ENCODE results near the gene ARHGEF28.

ARHGEF28 gene

DNA sequence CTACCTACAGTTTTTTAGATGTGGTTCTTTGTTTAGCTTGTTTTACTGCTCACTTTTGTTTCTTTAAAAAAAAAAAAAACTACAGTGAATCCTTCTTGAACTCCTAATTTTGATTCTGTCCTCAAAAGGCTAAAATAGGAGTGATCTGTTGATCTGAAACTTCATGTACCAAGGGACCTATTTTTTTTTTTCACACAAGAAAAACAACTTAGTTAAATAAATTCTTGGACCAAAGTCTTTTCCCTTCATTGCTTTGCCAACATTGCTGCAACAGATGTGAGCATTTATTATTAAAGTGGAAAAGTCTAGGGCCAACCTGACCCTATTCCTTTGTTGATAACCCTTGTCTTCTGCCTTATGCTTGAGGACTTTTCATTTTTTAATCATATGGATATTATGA lies 236.8 kb downstream of the ARHGEF28 start:
- no peak for DNase-seq

DNA sequence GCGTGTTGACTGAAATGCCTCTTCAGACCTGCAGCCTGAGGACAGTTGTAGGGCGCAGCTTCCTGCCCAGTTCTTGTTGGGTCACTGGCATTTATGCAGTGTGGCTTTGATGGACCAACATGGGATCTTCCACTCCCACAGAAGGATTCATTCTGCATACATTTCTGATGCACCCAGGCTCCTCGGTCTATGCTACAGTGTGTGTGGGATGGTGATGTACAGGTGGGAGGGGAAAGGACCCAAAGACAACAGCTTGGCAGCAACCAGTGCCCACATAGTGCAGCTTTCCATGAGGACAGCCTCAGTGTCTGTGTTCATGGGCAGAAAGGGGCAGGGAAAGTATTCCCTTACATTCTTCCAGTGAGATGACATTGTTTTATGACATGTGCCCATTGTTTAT lies 237.9 kb downstream of the ARHGEF28 start:
- no peak for DNase-seq

DNA sequence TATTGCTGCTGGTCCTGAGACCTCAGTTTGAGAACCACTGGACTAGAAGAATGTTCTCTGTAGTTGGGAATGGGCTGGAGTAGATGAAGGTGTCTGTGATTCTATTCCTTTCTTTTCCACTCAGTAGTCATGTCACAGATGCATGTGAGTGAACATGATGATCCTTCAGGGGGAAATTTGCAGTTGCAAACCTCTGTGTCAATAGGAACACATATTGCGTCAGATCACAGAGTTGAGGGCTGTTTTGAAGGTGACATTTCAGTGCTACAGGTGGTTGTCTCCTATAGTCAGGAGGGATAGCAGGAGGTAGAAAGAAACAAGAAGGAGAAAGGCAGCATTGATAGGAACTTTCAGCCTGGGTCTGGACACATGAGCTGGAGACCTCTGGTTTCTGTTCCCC lies 239.3 kb downstream of the ARHGEF28 start:
- DNase-seq = no peak

DNA sequence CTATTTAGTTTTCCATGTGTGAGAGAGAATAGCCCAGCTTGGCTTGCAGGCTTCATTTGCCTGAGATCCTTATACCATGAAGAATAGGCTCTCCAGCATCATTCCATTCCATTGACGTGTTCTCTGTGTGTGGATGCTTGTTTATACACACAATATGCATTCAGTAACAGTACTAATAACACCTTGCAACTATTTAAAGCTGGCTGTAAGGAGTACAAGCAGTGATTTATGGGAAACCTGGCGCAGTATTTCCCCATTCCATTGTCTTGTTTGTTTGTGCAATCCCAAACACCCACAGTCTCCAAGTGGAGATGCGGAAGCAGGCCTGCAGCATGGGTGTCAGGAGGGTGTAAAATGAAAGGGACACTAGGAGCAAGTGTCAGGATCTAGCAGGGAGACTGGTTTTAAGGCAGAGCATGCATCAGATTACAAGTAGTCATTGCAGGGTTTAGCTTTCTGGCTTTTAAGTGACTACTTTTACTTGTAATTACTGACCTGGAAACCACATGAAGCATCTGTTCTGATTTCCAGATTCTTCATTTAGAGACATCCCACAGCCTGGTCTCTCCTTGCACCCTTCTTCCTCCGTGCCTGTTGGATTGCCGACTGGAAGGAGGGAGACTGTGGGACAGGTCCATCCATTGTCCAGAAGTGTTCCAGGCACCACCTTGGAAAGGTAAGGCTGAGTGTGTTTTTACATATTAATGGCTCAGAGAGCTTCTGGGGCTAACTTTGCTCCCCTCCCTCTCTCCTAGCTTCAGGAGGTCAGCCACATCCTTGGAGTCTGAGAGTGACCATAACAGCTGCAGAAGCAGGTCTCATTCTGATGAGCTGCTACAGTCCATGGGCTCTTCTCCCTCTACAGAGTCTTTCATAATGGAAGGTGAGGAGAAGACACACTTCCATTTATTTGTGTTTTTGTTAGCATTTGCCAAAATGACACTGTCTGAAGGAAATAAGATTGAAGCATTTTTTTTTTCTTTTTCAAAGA lies 241.6 kb downstream of the ARHGEF28 start:
- no peak for DNase-seq

DNA sequence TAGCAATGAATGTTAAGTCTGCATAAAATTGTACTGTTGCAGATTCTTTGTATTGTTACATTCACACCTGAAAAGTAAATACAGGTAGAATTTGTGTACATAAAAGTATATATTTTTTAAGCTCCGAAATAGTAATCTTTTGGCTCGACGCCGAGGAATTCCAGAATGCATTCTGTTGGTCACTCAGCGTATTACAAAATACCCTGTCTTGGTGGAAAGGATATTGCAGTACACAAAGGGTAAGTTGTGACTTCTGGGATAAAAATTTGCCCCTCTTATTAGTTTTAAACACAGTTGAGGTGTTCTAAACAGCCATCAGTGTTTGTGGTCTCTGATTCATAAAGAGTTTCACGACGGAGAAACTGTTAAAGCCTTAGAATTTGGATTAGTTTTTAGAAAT lies 257.6 kb downstream of the ARHGEF28 start:
- no peak for DNase-seq

DNA sequence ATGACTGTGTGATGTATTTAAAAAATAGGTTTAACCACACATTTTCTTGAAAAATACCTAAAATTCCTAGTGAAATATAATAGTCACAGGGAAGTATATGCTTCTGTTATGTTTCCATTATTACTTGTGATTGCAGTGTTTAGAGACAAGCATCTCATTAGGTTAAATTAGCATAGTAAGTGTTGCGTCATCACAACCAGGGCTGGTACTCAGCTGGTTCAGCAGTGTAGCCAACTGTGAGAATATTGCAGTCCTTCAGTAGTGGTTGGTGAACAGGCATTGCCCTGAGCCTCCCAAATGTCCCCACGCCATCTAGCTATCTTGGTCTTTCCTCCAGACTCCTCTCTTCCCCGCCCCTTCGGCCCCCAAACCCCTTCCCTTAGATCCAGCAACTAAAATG lies 261.7 kb downstream of the ARHGEF28 start:
- no peak for DNase-seq

DNA sequence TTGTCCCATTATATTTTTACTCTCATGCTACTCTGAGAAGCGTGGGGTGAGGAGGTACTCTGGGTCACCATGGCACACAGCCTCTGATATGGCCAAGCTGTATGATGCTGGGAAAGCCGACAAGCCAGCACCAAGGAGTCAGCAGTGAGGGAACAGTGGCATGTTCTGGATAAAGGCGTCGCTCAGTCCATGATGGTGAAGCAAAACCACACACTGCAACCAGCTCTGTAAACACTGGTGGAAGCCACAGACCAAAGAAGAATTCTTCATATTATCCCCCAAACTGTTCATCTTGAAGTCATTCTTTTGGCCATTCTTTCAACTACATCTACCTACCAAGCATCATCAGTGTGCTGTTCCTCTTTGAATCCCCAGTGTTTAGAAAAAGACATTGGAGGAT lies 264.6 kb downstream of the ARHGEF28 start:
- DNase-seq = no peak

DNA sequence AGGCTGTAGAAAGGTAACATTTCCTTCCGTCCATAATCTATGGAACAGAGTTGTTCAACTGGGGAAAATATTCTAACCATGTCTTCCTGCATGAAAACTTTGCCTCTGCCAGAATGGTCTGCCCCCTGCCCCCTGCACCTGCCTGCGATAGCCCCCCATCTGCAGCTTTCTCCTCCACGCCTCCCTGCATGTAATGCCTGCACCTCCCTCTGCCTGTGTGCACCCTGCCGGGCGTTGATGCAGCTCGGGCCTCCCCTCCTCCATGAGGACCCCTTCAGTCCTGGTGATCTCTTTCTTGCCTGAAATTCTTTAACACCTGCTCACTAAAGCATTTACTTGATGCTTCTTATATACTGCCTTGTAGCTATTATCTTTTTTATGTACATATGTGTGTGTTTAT lies 266.2 kb downstream of the ARHGEF28 start:
- no peak for DNase-seq

DNA sequence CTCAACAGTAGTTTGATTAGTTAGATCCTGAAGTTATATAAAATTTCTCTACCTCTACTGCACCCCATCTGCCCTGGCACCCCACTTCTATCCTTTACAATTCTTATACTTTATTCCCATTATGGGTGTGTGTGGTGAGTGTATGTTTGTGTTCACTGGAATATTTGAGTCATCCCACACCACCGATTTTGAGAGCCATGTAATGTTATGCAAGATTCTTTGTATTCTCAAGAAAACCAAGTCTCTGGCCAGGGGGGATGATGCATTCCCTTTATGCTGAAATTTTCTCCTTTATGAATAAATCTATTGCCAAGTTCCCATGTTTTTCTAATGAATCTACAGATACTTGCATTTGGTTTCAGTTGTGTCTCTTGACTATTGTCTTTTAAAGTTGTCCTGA lies 266.8 kb downstream of the ARHGEF28 start:
- no peak for DNase-seq

DNA sequence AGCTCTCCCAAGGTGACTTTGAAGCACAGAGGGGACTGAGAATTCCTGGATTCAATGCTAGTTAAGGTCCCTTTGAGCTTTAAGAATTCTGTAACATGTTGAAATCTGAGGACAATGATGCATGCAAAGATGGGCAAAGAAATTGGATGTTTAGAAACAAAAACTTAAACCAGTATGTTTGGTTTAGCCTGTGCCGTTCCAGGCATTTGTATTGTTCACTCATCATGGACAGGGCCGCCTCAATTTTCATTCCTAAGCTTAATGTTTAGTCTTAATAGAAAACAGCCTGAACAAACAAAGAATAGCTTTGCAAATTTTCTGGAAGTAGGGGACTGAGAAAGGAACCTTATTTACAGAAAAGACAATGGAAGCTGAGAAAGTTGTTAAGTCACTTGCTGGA lies 267.8 kb downstream of the ARHGEF28 start:
- no peak for DNase-seq

DNA sequence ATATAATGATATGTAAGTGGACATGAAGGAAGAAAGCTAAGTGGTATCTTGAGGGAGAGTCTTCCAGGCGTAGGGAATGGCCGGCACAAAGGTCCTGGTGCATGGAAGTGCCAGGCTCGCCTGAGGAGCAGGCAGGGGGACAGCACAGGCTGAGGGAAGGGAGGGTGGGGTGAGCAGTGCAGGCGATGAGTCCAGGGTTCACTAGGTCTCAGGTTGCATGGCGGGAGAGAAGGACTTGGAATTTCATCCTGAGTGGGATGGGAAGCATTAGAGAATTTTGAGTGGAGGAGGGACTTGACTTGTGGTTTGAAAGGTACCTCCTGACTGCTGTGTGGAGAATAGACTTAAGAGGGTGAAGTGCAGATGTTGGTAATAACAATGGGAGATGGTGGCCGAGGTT lies 268.9 kb downstream of the ARHGEF28 start:
- no peak for DNase-seq

DNA sequence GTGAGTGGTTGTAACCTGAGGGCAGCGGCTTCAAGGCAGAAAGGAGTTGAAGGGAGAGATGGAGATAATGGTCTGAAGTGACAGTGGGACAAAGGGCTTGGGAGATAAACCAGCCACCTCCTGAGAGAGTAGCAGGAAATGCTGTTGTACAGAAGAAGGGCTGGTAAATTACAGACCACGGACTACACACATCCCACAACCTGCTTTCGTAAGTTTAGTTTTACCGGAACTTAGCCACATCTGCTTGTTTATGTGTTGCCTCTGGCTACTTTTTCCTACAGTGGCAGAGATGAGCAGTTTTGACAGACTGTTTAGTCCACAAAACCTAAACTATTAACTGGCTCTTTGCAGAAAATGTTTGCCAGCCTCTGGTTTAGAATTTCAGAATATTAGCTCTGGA lies 269.5 kb downstream of the ARHGEF28 start:
- DNase-seq = no peak

DNA sequence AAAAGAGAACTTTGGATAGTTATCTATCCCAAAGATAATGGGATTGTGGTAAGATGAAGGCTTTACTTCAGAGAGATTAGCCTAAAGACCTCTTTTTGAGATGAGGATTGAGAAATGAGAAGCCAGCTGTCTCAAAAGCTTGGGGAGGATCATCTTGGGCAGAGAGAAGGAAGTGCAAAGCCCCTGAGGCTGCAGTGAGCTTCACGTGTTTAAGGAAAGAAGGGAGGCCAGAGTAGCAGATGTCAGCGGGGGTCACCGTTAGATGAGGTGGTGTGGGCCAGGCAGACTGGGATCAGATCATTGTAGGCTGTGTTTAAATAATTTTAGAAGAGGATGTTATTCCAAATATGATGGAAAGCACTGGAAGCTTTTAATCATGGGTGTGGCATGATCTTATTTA lies 270.1 kb downstream of the ARHGEF28 start:
- DNase-seq = no peak

DNA sequence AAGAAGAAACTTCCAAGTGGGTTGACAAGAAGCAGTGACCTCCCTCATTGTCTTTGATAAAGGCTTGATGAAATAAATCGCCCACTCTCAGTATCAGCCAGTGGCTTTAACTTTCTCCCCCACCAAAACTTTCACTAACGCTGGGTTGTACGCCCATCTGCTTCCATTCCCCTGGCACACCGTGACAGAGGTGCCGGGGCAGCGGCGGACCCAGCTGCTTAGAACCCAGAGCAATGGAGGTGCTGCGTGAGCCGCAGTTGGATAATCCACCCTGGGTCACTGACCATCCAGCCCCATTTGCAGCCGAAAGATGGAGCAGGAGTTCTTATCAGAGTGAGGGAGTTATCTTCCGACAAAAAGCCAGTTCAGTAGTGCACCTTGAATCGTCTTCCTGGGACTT lies 270.7 kb downstream of the ARHGEF28 start:
- no peak for DNase-seq

DNA sequence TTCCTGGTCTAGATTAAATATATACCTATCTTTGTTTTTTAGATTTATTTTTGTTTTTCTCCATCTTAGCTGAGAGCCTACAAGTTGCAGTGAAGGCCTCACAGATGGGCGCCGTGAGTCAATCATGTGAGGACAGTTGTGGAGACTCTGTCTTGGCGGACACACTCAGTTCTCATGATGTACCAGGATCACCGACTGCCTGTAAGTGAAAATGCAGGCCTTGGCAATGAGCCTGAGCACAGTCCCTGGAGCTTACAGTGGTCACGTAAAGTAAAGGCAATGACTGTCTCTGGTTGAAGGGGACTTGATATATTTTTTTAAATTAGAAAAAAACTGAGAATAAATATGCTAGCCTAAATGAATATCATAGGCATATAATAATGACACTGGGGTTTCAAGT lies 271.9 kb downstream of the ARHGEF28 start:
- peak; percentile 51 for DNase-seq

DNA sequence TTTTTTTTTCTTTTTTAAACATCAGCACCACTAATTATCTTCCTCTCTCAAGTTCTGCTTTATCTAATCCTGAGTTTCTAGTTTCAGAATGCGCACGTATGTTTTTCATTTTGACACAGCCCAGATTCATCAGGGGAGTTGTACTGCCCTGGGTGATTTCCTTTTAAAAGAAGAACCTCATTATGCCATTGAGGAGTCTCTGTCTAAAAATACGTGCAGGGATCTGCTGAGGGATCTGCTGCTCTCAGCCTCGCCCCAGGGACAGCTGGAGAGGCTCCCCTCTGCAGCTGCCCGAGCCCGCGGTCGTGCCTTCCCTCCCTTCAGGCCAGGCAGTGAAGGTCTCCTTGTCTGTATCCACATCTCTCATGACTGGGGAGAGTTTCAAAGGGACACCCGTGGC lies 273.1 kb downstream of the ARHGEF28 start:
- peak; percentile 41 for DNase-seq

DNA sequence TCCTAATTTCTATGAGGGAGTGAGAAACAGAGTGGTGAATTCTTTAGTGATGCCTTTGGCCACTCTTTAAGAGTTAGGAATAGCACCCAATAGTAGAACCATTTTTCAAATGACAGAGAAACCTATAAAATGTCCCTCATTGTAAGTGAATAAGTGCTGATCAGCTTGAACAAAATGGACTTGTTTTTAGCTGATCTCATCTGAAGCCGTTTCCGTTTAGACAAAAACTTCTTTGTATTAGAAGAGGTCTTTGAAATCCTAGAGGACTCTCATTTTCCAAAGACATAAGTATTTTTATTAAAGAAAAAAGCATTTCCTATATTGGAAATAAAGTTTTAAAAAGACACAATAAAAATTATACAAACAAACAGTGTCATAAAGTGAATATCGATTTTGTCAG lies 273.9 kb downstream of the ARHGEF28 start:
- no peak for DNase-seq

DNA sequence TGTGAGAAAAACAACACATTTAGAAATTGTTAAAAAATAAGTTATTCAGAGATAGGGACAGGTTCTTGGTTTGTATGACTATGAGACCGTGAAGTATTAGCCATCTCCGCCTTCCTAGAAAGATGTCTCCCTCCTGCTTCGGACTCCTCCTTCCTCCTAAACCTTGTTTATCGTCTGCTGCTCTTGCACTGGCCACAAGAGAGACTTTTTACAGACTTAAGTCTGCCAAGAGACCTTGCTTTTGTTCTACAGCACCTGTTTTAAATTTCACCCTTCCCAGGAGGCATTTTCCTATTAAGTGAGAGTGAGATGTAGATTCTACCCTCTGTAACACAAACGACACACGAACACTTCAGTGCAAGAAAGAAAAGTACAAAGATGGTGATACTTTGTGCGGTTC lies 274.6 kb downstream of the ARHGEF28 start:
- no peak for DNase-seq

DNA sequence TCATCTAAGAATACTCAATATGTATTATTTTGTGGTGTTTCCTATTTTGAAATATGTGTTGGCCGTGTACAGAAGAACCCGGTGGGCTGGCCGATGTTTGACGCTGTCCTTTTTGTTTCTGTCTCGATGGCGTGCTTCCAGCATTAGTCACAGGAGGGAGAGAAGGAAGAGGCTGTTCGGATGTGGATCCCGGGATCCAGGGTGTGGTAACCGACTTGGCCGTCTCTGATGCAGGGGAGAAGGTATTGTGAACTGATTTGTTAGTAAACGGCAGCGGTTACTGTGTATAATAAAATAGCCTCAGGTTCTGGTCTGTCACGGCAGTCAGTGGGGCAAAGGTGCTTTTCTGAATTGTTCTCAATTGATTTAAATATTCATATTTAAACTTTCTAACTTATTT lies 275.0 kb downstream of the ARHGEF28 start:
- peak; percentile 54 for DNase-seq

DNA sequence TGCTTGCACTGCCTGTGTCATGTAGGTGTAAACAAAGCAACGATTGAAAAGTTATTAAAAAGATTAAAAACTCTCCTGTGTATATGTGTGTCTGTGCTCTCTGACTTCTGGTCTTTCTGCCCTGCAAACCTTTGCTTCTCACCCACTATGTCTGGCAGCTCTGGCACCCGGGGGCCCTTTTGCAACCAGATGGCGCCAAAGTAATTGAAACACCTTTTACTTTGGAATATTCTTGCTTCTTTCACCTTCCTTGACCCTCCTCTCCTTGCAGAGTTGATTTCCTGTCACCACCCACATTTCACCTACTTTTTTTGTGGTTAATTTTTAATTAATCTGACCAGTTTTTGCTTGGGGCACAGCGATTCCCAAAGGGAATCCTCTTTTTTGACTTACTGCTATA lies 275.5 kb downstream of the ARHGEF28 start:
- no peak for DNase-seq

DNA sequence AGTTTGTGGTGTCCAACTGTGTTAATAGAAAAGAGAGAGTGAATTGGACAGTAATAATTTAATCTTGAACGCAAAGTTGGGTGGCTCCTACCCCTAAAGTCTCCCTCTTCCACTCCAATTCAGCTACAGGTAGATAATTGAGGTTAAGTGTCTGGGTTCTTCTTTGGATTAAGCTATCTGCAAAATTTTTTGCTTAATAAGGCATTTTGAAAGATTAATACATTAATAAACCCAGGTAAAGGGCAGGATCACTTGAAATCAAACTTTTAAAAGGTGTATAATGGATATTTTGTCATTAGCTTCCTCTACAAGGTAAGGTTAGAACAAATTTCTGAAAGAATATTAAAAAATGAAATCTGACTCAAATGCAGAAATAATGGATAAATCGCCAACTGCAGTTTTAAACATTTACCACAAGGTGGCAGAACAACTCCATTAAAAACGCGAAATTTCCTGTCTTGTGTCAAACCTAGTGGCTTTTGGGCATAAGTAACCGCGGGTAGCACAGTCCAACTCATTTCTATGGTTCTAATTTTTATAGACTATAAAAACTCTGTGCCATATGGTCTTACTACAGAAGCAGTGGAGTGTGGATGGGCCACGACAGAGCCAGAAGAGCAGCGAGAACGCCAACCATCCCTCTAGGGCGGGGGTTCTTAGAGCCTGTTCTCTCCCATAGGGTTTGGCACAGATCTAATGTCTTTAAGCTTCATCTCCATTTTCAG lies 276.5 kb downstream of the ARHGEF28 start:
- peak; percentile 62 for DNase-seq

DNA sequence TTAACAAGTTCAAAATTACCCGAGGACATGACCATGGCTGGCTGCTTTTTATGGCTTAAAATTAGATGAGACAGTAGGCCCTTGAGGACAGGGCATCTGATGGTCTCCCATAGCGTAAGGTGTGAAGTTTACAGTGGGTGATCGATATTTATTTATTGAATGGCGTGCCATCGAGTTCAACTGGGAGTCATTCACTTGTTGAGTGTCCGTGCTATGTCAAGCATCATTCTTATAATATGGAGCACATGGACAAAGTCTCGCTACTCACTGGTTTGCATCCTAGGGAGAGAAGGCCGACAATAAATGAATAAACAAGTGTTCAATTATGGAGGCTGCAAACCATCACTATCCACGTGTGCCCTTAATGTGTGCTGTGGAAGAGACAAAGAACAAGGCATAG lies 277.2 kb downstream of the ARHGEF28 start:
- no peak for DNase-seq

DNA sequence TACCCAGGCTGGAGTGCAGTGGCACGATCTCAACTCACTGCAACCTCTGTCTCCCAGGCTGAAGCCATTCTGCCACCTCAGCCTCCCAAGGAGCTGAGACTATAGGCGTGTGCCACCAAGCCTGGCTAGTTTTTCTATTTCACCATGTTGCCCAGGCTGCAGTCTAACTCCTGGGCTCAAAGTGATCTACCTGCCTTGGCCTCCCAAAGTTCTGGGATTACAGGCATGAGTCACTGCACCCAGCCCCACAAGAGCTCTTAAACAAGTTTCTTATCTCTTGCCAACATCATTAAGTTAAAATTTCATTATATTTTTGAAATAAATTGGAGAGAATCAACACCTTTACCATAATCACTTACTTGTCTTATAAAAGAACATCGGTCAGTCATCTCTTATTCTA lies 280.3 kb downstream of the ARHGEF28 start:
- DNase-seq = no peak

DNA sequence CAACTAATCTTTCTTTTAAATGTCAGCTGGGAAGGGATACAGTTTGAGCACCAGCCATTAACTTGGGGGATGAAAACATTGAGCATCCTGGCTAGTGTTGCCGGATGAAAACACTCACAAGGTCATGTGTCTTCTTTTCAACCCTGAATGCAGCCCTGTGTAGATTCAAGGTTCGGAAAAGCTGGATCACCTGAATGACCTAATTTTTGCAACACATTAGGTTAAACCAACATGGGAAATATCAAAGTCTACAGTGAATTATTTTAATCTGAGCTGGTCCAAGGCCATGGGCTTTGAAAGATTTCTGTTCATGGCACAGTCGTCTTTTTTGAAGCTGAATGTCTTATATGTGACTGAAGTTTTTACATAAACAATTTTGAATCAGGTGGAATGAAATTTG lies 281.2 kb downstream of the ARHGEF28 start:
- DNase-seq = no peak

Measured in right hindlimb (tissue), 1 donor.